Measurements from ENCODE around the gene SCNM1.

DNA sequence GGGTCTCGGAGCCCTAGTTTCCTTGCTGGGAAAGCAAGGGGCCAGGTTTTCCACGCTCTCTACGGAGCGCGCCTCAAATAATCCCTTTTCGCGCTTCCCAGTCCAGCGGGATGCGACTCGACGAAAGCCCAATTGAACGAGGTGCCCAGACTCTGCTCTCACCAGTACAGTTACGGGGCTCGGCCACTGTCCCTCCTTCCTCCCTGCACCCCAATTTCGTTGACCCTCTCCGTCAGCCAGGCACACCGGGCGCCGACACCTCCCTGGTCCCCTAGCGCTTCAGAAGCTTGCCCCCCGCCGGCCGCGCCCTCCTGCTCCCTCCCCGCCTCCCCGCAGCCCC is 19.9 kb upstream of the SCNM1 start:
- TF ChIP-seq, protein P1, sequence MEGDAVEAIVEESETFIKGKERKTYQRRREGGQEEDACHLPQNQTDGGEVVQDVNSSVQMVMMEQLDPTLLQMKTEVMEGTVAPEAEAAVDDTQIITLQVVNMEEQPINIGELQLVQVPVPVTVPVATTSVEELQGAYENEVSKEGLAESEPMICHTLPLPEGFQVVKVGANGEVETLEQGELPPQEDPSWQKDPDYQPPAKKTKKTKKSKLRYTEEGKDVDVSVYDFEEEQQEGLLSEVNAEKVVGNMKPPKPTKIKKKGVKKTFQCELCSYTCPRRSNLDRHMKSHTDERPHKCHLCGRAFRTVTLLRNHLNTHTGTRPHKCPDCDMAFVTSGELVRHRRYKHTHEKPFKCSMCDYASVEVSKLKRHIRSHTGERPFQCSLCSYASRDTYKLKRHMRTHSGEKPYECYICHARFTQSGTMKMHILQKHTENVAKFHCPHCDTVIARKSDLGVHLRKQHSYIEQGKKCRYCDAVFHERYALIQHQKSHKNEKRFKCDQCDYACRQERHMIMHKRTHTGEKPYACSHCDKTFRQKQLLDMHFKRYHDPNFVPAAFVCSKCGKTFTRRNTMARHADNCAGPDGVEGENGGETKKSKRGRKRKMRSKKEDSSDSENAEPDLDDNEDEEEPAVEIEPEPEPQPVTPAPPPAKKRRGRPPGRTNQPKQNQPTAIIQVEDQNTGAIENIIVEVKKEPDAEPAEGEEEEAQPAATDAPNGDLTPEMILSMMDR (IDR thresholded peaks at IDR 0.05) = no peak
- no peak for TF ChIP-seq POLR2A (IDR thresholded peaks at IDR 0.05)

All from heart left ventricle (tissue), 13 donors.